ENCODE data around the gene MRPL40. TPM values are rescaled to one million over a fixed set of nuclear protein-coding genes. Genes with fewer than 3 reads are reported as not detected.

Gene MRPL40
- total and polyA plus RNA-seq, 2 of the 13 experiments (the other 11 are each of a cell fraction or from before 2014, with no cell fraction given): 42.7 to 79.7 TPM

- WGBS (ENCODE audit: low lambda C conversion rate): 92% methylated on average over 5 of the region's 6 CpGs
- Histone ChIP-seq H3K4me1 (ENCODE audit: insufficient read depth, low read length) (no peaks in the 10 kb centered on the region), H3K27ac (ENCODE audit: extremely low read length, insufficient read depth, low read length) (no peak overlapping the region), H3K4me2 (ENCODE audit: low read depth, low read length) (no peak overlapping the region), H3K4me3 (replicated peaks in 1 of 3; ENCODE audit: insufficient read depth in 1 of 3, low read depth in 2 of 3, low read length in 3 of 3) (no peak overlapping the region), H3K27me3 (ENCODE audit: control insufficient read depth in 1 of 2, insufficient read depth in 2 of 2, low read length in 2 of 2) (no peaks in the 10 kb centered on the region), H3K9ac (ENCODE audit: insufficient read depth, low read depth, low read length) (no peak overlapping the region), H2AFZ (ENCODE audit: low read length) (no peak overlapping the region), H4K20me1 (ENCODE audit: insufficient read depth, low read length) (no peaks in the 10 kb centered on the region), H3K36me3 (replicated peaks in 1 of 2; ENCODE audit: control insufficient read depth in 1 of 2, insufficient read depth in 2 of 2, low read length in 2 of 2) (peaks cover 32 to 79% of the 10 kb centered on the region in 2 experiments; a peak in 4 of 5 replicates), H3K9me3 (ENCODE audit: low read length) (no peaks in the 10 kb centered on the region), H3K79me2 (ENCODE audit: insufficient read depth, low read length) (no peaks in the 10 kb centered on the region)
- BruUV-seq (replicated peaks): no TSS peak
- ChIA-PET POLR2A (no interaction called here), CTCF (ENCODE audit: low intra/inter-chr PET ratio, low total read pairs) (no interaction called here)
- no peak for DNase-seq (ENCODE audit: low spot score)
- no peak for ATAC-seq
- TF ChIP-seq DPF2 (CRISPR knock-in tag; IDR thresholded peaks at IDR 0.05; ENCODE audit: borderline replicate concordance, low read depth): no peak
- no peak for FAIRE-seq
- intact Hi-C loops (cut with micrococcal nuclease; ENCODE audit: unreplicated experiment) (no loop called here), in situ Hi-C loops (cut with HindIII; ENCODE audit: extremely low pct_ligation_motif_present, low pct_unique_long_range_greater_than_20kb) (no loop called here)
Observed at GRCh38 chr22:19396561-19396933, 35.8 kb upstream of the MRPL40 start.

DNA sequence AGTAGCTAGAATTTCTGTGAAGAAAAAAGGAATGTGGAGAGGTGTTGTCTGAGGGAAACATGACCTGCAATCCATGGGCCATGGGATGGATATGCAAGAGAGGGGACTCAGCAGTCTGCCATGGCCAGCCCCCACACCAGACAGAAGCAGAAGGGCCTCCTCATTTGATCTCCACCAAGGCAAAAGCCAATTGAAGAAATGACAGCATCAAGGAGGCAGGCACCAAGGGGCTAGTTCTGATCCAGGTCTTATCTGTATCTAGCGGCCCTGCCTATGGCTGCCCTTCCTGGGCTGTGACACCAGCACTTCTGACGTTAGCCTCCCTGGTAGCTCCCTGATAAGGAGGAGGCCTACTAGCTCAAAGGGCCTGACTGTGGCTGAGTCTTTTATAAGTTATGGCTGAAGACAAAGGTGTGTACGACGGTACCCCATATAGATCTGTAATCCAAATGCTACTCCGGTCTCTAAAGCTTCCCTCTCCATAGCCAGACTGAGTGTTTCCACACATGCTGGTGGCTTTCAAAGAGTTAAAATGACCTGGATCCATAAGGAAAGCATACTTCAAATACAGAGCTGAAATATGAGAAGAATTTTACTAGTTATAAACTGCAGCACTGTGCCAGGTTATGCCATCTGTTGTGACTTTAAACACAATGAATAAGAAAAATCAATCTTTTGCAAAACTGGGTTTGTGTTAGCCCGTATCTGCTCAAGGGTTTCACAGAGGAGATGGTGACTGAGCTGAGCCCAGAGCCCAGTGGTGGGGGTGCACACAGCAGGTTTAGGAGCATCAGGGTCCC, 35.2 kb upstream of the MRPL40 start:
- H3K36me3 ChIP-seq (replicated peaks in 1 of 2; ENCODE audit: control insufficient read depth in 1 of 2, insufficient read depth in 2 of 2, low read length in 2 of 2): peaks cover 32 to 77% of the 10 kb centered on the region in 2 experiments; a peak in 4 of 5 replicates
- H3K27ac ChIP-seq (ENCODE audit: extremely low read length, insufficient read depth, low read length): no peak overlapping the region
- H3K79me2 ChIP-seq (ENCODE audit: insufficient read depth, low read length): no peaks in the 10 kb centered on the region
- no peaks in the 10 kb centered on the region for H3K4me1 ChIP-seq (ENCODE audit: insufficient read depth, low read length)
- H3K4me2 ChIP-seq (ENCODE audit: low read depth, low read length): no peak overlapping the region
- no peak overlapping the region for H2AFZ ChIP-seq (ENCODE audit: low read length)
- BruUV-seq (replicated peaks): no TSS peak
- FAIRE-seq (no peak), ATAC-seq (no peak), DNase-seq (ENCODE audit: low spot score) (no peak)
- H4K20me1 ChIP-seq (ENCODE audit: insufficient read depth, low read length): no peaks in the 10 kb centered on the region
- ChIA-PET CTCF (ENCODE audit: low intra/inter-chr PET ratio, low total read pairs) (no interaction called here), POLR2A (no interaction called here)
- in situ Hi-C loops (cut with HindIII; ENCODE audit: extremely low pct_ligation_motif_present, low pct_unique_long_range_greater_than_20kb) (no loop called here), intact Hi-C loops (cut with micrococcal nuclease; ENCODE audit: unreplicated experiment) (no loop called here)
- no peak overlapping the region for H3K4me3 ChIP-seq (replicated peaks in 1 of 3; ENCODE audit: insufficient read depth in 1 of 3, low read depth in 2 of 3, low read length in 3 of 3)
- no peak overlapping the region for H3K9ac ChIP-seq (ENCODE audit: insufficient read depth, low read depth, low read length)
- H3K9me3 ChIP-seq (ENCODE audit: low read length): no peaks in the 10 kb centered on the region
- no peaks in the 10 kb centered on the region for H3K27me3 ChIP-seq (ENCODE audit: control insufficient read depth in 1 of 2, insufficient read depth in 2 of 2, low read length in 2 of 2)
- TF ChIP-seq ZEB1 (IDR thresholded peaks at IDR 0.05; ENCODE audit: insufficient replicate concordance, low read depth) (no peak), IRF1 (CRISPR knock-in tag; IDR thresholded peaks at IDR 0.05; ENCODE audit: low read depth) (no peak), ZNF7 (CRISPR knock-in tag; IDR thresholded peaks at IDR 0.05) (no peak), KLF15 (CRISPR knock-in tag; IDR thresholded peaks at IDR 0.05; ENCODE audit: borderline replicate concordance) (no peak), ZNF10 (CRISPR knock-in tag; IDR thresholded peaks at IDR 0.05; ENCODE audit: borderline replicate concordance, low read depth) (no peak), ZNF44 (CRISPR knock-in tag; IDR thresholded peaks at IDR 0.05) (no peak), KDM3A (CRISPR knock-in tag; IDR thresholded peaks at IDR 0.05; ENCODE audit: low read depth) (no peak), ZUFSP (CRISPR knock-in tag; IDR thresholded peaks at IDR 0.05; ENCODE audit: borderline replicate concordance) (no peak)
- TF ChIP-seq, protein P1, sequence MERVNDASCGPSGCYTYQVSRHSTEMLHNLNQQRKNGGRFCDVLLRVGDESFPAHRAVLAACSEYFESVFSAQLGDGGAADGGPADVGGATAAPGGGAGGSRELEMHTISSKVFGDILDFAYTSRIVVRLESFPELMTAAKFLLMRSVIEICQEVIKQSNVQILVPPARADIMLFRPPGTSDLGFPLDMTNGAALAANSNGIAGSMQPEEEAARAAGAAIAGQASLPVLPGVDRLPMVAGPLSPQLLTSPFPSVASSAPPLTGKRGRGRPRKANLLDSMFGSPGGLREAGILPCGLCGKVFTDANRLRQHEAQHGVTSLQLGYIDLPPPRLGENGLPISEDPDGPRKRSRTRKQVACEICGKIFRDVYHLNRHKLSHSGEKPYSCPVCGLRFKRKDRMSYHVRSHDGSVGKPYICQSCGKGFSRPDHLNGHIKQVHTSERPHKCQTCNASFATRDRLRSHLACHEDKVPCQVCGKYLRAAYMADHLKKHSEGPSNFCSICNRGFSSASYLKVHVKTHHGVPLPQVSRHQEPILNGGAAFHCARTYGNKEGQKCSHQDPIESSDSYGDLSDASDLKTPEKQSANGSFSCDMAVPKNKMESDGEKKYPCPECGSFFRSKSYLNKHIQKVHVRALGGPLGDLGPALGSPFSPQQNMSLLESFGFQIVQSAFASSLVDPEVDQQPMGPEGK (CRISPR knock-in tag; IDR thresholded peaks at IDR 0.05): no peak
- TF ChIP-seq, protein P2, sequence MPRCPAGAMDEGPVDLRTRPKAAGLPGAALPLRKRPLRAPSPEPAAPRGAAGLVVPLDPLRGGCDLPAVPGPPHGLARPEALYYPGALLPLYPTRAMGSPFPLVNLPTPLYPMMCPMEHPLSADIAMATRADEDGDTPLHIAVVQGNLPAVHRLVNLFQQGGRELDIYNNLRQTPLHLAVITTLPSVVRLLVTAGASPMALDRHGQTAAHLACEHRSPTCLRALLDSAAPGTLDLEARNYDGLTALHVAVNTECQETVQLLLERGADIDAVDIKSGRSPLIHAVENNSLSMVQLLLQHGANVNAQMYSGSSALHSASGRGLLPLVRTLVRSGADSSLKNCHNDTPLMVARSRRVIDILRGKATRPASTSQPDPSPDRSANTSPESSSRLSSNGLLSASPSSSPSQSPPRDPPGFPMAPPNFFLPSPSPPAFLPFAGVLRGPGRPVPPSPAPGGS (CRISPR knock-in tag; IDR thresholded peaks at IDR 0.05): no peak
- WGBS (ENCODE audit: low lambda C conversion rate): 91% methylated on average over 4 of the region's 6 CpGs
